ENCODE results near the gene DIS3L.
A peak's percentile ranks its signal among the peaks of the same experiment; 100 is the strongest.
"Not testable (repeated sequence)": the region's sequence is repeated elsewhere in the genome, so short reads cannot be mapped to it uniquely, and the experiment has no call there.

The DIS3L gene

GRCh38 chr15:66312144-66312543 lies 18.8 kb downstream of the DIS3L start:
- no peak for DNase-seq

- no peak for DNase-seq
Measured at GRCh38 chr15:66323312-66323928, 30.1 kb downstream of the DIS3L start.

- DNase-seq, result no peak
Measured at GRCh38 chr15:66326051-66326450, 32.7 kb downstream of the DIS3L start.

GRCh38 chr15:66327736-66328135 lies 34.4 kb downstream of the DIS3L start:
- no peak for DNase-seq

GRCh38 chr15:66328771-66329170 lies 35.4 kb downstream of the DIS3L start:
- no peak for DNase-seq

GRCh38 chr15:66348530-66348929 lies 55.2 kb downstream of the DIS3L start:
- not testable (repeated sequence) for DNase-seq

- DNase-seq, result no peak
Measured at GRCh38 chr15:66356077-66356358, 62.6 kb downstream of the DIS3L start.

- DNase-seq, result peak; percentile 95
Measured at GRCh38 chr15:66356359-66357236, 63.2 kb downstream of the DIS3L start, which contains the start of gene TIPIN. TIPIN (minus strand) TSS chr15:66356685; CDS start chr15:66352947, 3,738 bp downstream.

GRCh38 chr15:66359740-66360139 lies 66.4 kb downstream of the DIS3L start:
- DNase-seq, result no peak

- DNase-seq, result not testable (repeated sequence)
Measured at GRCh38 chr15:66361745-66362460, 68.5 kb downstream of the DIS3L start.

GRCh38 chr15:66362776-66363175 lies 69.4 kb downstream of the DIS3L start:
- DNase-seq, result no peak

- DNase-seq, result no peak
Measured at GRCh38 chr15:66364944-66365528, 71.7 kb downstream of the DIS3L start.

- no peak for DNase-seq
Measured at GRCh38 chr15:66369773-66370651, 76.6 kb downstream of the DIS3L start.

GRCh38 chr15:66374179-66374578 lies 80.8 kb downstream of the DIS3L start:
- no peak for DNase-seq

GRCh38 chr15:66378814-66379430 lies 85.6 kb downstream of the DIS3L start:
- DNase-seq, result no peak

- DNase-seq, result not testable (repeated sequence)
Measured at GRCh38 chr15:66381376-66381775, 88.0 kb downstream of the DIS3L start.

Data from central memory CD4-positive, alpha-beta T cell (primary cell).